ENCODE results near the gene ARPC3. TPM values are rescaled to one million over a fixed set of nuclear protein-coding genes. Genes with fewer than 3 reads are reported as not detected.
"Not testable (repeated sequence)": the region's sequence is repeated elsewhere in the genome, so short reads cannot be mapped to it uniquely, and the experiment has no call there.

The ARPC3 gene
- total and polyA plus RNA-seq, 9 of the 15 experiments (the other 6 are each of a cell fraction or from before 2014, with no cell fraction given): 74.2 to 575 (median 345) TPM

DNA sequence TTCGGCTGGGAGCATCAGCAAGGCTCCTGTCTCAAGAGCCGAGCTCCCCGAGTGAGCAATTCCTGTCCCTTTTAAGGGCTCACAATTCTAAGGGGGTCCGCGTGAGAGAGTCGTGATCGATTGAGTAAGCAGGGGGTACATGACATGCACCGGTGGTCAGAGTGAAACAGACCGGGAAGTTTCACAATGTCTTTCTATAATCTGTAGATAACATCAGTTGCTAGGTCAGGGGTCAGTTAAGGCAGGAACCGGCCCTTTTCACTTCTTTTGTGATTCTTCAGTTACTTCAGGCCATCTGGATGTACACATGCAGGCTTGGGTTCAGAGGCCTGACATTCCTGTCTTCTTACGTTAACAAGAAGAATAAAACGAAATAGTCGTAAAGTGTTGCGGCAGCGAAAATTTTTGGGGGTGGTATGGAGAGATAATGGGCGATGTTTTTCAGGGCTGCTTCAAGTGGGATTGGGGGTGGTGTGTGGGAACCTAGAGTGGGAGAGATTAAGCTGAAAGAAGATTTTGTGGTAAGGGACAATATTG, 44.9 kb downstream of the ARPC3 start:
- CTCF ChIA-PET (ENCODE audit: low intra/inter-chr PET ratio); H3K4me2 ChIP-seq (ENCODE audit: insufficient read depth, low read length); in situ Hi-C loops (cut with MboI); H3K27me3 ChIP-seq (ENCODE audit: control insufficient read depth in 2 of 2, insufficient read depth in 2 of 2, low read length in 2 of 2); H3K4me3 ChIP-seq; DNase-seq (ENCODE audit: extremely low read depth in 1 of 4, low spot score in 3 of 4); ATAC-seq; FAIRE-seq; BruUV-seq (replicated peaks); H3K9me1 ChIP-seq (ENCODE audit: control insufficient read depth, insufficient read depth, low read length); intact Hi-C loops (cut with micrococcal nuclease); H4K20me1 ChIP-seq (replicated peaks; ENCODE audit: control insufficient read depth, insufficient read depth, low read length); H3K9ac ChIP-seq (ENCODE audit: insufficient read depth in 1 of 2, low read depth in 2 of 2, low read length in 2 of 2); H3K9me3 ChIP-seq (replicated peaks; ENCODE audit: control insufficient read depth, insufficient read depth, low read depth, low read length); TF ChIP-seq NR2C2 (CRISPR knock-in tag; IDR thresholded peaks at IDR 0.05): not testable (repeated sequence)
- 82% methylated on average over 12 of the region's 16 CpGs for WGBS (ENCODE audit: insufficient coverage, low coverage, missing lambda C conversion rate)
- TF ChIP-seq TRIM24 (IDR thresholded peaks at IDR 0.05): peak; percentile 46 to 54; a peak in 3 of 4 replicates
- peak; percentile 23; the same call in 1 of the 2 replicates for TF ChIP-seq NR2C2 (tag; IDR thresholded peaks at IDR 0.05)
- TF ChIP-seq NR2C1 (IDR thresholded peaks at IDR 0.05): peak; percentile 85
- peak; percentile 90 for TF ChIP-seq NR2C1 (tag; IDR thresholded peaks at IDR 0.05)
- TF ChIP-seq, protein P1, sequence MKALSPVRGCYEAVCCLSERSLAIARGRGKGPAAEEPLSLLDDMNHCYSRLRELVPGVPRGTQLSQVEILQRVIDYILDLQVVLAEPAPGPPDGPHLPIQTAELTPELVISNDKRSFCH (CRISPR knock-in tag; IDR thresholded peaks at IDR 0.05): not testable (repeated sequence)
- TF ChIP-seq, protein P1 (tag; IDR thresholded peaks at IDR 0.05): 0 out of 2 replicates have a peak, but pooled peaks have one; percentile 29
- TF ChIP-seq GATA2 (CRISPR knock-in tag; IDR thresholded peaks at IDR 0.05): 0 out of 2 replicates have a peak, but pooled peaks have one; percentile 19
- 0 out of 2 replicates have a peak, but pooled peaks have one; percentile 10 for TF ChIP-seq ARID1B (IDR thresholded peaks at IDR 0.05)
- TF ChIP-seq THRAP3 (IDR thresholded peaks at IDR 0.05; ENCODE audit: borderline replicate concordance): 0 out of 2 replicates have a peak, but pooled peaks have one; percentile 54
- TF ChIP-seq CEBPB (tag; IDR thresholded peaks at IDR 0.05): peak; percentile 51
- H3K27ac ChIP-seq (ENCODE audit: extremely low read depth, low read depth, low read length): peak overlapping the region; percentile 19; the same call in 1 of the 3 replicates
- POLR2A ChIA-PET: interaction anchor here (0.9 to 2.0 kb wide), 2 partner anchors 16 to 26 kb away, joined by 3 to 9 read pairs; no protein-coding TSS in a partner anchor
- peaks cover 14% of the 10 kb centered on the region for H3K36me3 ChIP-seq (ENCODE audit: control insufficient read depth, insufficient read depth, low read length)
- peaks cover 17 to 22% of the 10 kb centered on the region in 2 experiments; a peak in 4 of 5 replicates for H3K4me1 ChIP-seq (replicated peaks in 1 of 2; ENCODE audit: control insufficient read depth in 2 of 2, insufficient read depth in 2 of 2, low read length in 2 of 2)
- H2AFZ ChIP-seq (ENCODE audit: low read depth, low read length): peak overlapping the region; percentile 100
- H3K79me2 ChIP-seq (ENCODE audit: control insufficient read depth, insufficient read depth, low read length): peaks cover 36% of the 10 kb centered on the region
